Stimulated activated CD8-positive, alpha-beta memory T cell treated with anti-CD3 and anti-CD28 coated beads, Interleukin-7, amount 100 ng/mL, for 4 hours (primary cell): ENCODE measurements around the gene TLR1.
A peak's percentile ranks its signal among the peaks of the same experiment; 100 is the strongest.
"Not testable (repeated sequence)": the region's sequence is repeated elsewhere in the genome, so short reads cannot be mapped to it uniquely, and the experiment has no call there.

Experiments
- DNase-seq, 2 donors: peaks; one replicate each; pipeline ENCODE4 v3.0.0-alpha.2; 2020; ENCODE audit warnings: low read depth in 2 of 2

Gene TLR1

GRCh38 chr4:38807462-38807861 is 2.9 kb upstream of the TLR1 start:
- not testable (repeated sequence) for DNase-seq

DNA sequence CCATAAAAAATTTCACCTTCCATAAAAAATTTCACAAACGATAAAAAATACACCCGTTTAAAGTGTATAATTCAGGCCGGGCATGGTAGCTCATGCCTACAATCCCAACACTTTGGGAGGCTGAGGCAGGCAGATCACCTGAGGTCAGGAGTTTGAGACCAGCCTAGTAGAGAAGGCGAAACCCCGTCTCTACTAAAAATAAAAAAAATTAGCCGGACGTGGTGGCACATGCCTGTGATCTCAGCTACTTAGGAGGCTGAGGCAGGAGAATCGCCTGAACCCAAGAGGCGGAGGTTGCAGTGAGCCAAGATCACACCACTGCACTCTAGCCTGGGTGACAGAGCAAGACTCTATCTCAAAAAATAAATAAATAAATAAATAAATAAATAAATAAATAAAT is 1.7 kb upstream of the TLR1 start:
- not testable (repeated sequence) for DNase-seq

- no peak for DNase-seq
Measured at GRCh38 chr4:38805530-38806145, 1.0 kb upstream of the TLR1 start.

GRCh38 chr4:38803833-38804653 is 548 bp downstream of the TLR1 start:
- DNase-seq: peak in 1 of 2 donors; percentile 0

DNA sequence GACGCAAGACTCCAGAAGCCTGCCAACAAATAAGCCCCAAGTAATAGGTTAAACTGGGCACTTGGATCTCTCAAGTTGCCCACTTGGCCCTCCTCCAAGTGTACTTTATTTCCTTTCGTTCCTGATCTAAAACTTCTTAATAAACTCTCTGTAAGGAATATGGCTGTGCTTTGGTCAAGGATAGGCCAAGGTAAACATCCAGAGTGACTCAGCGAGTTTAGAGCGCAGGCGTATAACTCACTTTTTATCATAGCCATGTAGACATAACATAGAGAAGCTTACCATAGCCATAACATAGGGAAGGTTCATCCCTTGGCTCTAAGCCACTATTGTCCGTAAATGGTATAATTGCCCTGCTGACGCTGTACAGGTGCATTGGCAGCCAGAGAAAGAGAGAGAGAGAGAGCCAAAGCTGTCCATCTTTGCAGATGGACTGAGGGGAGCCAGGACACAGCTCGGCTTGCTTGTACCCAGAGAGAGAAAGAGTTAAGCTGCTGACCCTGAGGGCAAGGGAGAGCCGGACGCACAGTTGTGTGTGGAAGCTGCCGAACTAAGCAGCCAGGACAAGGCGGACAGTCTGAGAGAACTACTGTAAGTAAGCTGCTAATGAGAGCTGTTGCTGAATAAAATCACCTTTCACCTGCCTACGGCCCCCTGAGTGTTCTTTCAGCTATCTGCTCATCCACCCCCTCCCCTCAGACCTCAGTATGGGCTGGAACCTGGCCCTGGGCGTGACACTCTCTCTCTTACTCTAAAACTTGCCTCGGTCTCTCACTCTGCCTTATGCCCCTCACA is 1.8 kb downstream of the TLR1 start:
- DNase-seq: no peak

DNA sequence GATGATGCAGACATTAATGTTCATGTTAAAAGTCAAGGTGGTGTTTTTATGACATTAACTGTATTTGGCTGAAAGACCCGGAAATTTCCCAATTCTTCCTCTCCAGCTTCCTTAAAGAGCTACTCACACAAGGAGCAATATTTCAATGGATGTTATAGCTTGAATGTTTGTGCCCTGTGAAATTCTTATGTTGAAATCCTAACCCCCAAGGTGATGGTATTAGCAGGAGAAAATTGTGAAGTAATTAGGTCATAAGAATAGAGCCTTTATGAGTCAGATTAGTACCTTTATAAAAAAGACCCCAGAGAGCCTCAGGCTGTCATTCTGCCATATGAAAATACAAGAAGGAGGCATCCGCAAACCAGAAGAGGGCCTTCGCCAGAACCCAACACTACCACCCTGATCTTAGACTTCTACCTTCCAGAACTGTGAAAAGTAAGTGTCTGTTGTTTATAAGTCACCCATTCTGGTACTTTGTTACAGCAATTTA is 3.6 kb downstream of the TLR1 start:
- DNase-seq: no peak

DNA sequence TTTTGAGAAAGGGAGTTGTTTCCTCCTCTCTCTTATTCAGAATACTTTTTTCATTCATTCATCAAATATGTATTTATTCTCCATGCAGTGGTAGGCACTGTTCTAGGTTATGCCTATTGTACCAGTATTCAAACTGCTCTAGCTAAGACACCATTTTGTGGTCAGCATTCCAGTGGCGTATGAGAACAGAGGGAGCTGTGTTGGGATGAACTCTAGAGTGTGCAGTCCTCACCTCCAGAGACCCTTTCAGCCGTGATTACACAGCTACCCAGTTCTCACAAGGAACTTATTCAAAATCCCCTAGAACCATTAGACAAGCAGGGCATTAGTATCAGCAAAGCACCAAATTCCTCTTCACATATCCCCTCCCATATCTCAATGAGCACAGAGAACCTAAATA is 4.2 kb downstream of the TLR1 start:
- no peak for DNase-seq

DNA sequence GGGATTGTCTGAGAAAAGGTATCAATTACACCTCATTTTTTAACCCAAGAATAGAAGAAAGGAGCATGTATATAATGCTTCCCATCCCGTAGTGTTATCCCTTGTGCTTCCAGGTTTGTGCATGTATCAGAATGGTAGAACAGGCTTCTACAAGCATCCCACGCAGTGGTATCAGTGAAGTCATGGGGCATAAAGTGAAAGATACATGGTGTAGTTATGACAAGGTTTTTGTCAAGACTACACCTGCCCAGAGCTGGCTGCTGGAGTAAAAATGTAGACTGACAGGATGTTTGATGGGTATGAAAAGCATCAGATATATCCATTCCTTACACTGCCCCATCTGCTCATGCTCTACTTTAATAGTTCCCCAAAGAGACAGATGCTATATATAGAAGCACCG is 9.5 kb downstream of the TLR1 start:
- DNase-seq: no peak

GRCh38 chr4:38794051-38794450 is 10.5 kb downstream of the TLR1 start:
- no peak for DNase-seq

DNA sequence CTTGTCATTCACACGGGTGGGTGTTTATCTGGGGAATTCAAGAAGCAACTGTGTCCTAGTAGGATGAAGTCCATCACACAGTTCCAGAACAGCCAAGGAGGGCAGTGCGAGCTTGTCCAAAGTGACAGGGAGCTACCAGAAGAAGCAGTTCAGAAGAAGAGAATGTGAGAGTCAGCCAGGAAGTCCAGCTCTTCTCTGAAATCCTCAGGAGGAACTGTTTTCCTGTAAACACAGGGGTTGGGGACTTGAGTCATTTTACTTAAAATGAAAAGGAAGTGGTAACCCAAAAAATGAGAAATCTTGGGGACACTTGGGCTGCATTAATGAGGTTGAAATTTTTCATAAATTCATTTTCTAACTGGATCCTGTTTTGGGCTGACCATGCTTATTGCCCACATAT is 13.6 kb downstream of the TLR1 start:
- no peak for DNase-seq

GRCh38 chr4:38788317-38788716 is 16.3 kb downstream of the TLR1 start:
- DNase-seq: no peak

- DNase-seq: no peak
Measured at GRCh38 chr4:38787693-38788092, 16.9 kb downstream of the TLR1 start.

GRCh38 chr4:38785901-38786402 is 18.6 kb downstream of the TLR1 start:
- DNase-seq: no peak

GRCh38 chr4:38785041-38785790 is 19.4 kb downstream of the TLR1 start:
- no peak for DNase-seq

DNA sequence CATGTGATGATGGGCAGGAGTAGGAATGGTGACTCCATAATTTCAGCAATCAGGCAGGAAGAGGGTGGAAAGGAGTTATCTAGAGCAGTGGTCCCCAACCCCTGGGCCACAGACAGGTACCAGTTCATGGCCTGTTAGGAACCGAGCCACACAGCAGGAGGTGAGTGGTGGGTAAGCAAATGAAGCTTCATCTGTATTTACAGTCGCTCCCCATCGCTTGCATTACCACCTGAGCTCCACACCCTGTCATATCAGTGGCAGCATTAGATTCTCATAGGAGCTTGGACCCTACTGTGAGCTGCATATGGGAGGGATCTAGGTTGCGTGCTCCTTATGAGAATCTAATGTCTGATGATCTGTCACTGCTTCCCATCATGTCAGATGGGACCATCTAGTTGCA is 20.4 kb downstream of the TLR1 start:
- DNase-seq: no peak

DNA sequence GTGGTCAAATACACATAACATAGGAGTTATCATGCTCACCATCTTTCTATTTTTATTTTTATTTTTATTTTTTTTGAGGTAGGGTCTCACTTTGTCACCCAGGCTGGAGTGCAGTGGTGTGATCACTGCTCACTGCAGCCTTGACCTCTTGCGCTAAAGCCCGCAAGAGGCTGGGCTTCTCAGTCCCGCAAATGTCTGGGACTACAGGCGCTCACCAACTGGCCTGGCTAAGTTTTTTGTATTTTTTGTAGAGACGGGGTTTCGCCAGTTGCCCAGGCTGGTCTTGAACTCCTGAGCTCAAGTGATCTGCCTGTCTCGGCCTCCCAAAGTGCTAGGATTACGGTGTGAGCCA is 21.5 kb downstream of the TLR1 start:
- DNase-seq: no peak

- no peak for DNase-seq
Measured at GRCh38 chr4:38782452-38783108, 22.0 kb downstream of the TLR1 start, which contains the start of gene TLR10. TLR10 (minus strand) TSS chr4:38782990; CDS start chr4:38775590, 7,400 bp downstream.

DNA sequence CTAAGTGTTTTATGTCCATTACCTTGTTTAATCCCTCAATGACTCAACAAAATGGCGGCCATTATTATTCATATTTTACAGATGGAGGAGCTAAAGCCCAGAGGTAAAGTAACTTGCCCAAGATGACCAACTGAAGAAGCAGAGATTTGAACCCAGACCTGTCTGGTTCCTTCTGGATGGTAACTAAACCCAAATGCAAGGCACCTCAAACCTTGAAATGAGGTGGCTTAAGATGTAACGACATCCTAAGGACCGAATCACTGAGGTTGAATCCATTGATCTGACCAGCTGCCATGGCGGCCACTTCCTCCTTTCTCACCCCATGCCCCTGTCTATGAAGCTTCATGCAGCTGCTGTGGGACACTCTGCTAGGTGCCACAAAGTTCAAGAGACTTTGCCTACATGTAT is 22.7 kb downstream of the TLR1 start:
- no peak for DNase-seq

GRCh38 chr4:38780833-38781484 is 23.6 kb downstream of the TLR1 start:
- no peak for DNase-seq

DNA sequence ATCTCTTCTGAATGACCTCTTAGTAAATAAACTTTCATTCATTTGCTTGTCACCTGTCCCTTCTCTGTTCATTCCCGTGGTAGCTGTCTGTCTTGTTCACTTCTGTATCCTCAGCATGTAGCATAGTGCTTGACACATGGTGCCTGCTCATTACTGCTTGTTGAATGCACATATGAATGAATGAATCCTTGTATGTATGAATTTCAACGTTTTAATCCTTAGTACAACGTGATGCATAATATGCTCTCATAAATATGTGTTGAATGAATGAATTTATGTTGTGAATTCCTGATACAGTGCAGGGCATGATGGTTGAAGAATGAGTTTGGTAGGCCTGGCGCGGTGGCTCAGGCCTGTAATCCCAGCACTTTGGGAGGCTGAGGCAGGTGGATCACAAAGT is 24.8 kb downstream of the TLR1 start:
- DNase-seq: no peak
